ENCODE results near the gene GLT8D2.
"Not testable (repeated sequence)": the region's sequence is repeated elsewhere in the genome, so short reads cannot be mapped to it uniquely, and the experiment has no call there.

GLT8D2 gene

DNA sequence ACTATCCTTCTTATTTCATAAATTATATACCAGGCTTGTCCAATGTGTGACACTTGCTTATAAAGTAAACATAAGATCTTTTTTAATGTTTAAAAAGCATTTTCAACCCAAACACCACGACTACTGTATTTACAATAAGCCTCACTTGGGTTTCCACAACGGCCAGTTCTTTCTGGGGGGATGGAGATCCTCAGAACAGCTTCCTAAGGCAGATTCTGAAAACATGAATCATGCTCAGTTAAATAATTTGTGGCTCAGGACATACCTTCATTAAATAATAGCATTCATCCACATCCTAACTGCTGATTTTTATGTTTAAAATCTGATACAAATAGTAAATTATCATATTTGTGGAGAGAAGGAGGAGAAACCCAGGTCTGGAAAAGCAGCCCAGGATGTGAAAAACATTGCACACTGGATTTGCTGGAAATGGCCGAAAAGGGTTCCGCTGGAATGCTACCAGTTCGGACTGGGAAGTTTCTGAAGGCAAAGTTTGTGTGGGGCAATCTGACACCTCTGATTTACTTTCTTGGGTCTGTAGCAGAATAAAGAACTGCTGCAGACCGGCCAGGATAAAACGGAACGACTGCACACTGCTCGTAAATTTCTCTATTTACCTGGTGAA is 597 bp downstream of the GLT8D2 start:
- DNase-seq: no peak

- DNase-seq: no peak
Measured at GRCh38 chr12:104048811-104049210, 1.2 kb downstream of the GLT8D2 start.

DNA sequence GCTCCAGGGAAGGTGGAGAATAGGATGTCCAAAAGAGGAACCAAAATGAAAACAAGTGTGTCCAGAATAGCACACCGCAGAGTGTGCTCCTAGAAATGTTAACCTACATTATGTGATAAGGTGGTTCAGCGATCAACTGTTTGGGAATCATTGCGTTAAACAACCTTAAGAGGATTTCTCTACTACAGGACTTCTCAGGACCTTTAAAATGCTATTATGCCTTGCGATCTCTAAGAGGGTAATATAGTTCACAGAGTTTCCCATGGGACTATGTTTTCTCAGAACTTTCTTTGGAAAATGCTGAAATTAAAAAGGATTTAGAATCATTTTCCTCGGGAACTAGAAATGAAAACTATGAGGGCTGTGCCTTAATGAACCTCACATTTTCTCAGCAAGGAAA is 1.8 kb downstream of the GLT8D2 start:
- DNase-seq: no peak

GRCh38 chr12:104046306-104046705 is 3.7 kb downstream of the GLT8D2 start:
- no peak for DNase-seq

GRCh38 chr12:104044158-104044557 is 5.8 kb downstream of the GLT8D2 start:
- no peak for DNase-seq

- DNase-seq: no peak
Measured at GRCh38 chr12:104042580-104042979, 7.4 kb downstream of the GLT8D2 start.

GRCh38 chr12:104039769-104040168 is 10.2 kb downstream of the GLT8D2 start:
- DNase-seq: not testable (repeated sequence)

GRCh38 chr12:104036143-104036542 is 13.8 kb downstream of the GLT8D2 start:
- DNase-seq: not testable (repeated sequence)

- not testable (repeated sequence) for DNase-seq
Measured at GRCh38 chr12:104030596-104030995, 19.4 kb downstream of the GLT8D2 start.

DNA sequence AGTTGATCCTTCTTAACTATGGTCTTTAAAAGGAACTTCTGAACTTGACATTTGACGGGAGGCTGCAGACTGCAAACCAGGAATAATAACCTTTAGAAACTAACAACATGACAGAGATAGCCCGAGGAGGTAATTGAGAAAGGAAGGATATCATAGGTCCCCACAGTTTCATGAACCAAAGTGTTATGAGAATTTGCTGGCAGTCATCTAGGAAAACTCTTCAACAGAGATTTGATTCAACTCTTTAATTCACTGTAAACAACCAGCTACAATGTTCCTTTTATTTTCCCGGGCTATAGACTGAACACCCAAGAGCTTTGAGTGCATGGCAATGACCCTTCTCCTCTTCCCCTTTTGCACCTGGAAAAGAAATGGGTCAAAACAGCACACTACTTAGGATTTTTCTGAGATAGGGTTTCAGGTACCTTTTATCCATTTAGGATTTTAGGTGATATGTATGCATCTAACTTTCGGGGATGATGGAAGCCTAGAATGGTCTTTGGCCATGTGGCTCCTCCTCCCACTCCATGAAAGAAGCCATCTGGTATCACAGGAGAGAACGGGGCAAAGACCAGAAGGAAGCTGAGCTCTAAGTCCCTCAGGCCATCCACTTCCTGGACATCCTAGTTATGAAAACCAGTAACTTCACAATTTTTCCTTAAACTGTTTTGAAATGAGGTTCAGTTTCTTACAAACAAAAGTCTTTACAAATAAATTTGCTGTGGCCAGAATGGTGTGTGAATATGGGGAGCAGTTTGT is 23.0 kb downstream of the GLT8D2 start:
- no peak for DNase-seq

DNA sequence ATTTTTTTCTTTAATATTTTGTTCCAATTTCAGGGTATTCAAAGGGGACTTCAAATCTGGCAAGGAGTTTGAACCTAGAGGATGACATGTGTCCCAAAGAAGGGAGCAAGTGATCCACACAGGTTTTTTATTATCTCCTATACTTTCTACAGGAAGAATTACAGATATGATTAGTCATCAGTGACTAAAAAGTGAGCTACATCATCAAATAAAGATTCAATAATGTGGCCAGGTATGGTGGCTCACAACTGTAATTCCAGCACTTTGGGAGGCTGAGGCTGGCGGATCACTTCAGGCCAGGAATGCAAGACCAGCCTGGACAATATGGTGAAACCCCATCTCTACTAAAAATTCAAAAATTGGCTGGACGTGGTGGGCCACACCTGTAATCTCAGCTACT is 24.2 kb downstream of the GLT8D2 start:
- DNase-seq: no peak

- no peak for DNase-seq
Measured at GRCh38 chr12:104024348-104024747, 25.6 kb downstream of the GLT8D2 start.

DNA sequence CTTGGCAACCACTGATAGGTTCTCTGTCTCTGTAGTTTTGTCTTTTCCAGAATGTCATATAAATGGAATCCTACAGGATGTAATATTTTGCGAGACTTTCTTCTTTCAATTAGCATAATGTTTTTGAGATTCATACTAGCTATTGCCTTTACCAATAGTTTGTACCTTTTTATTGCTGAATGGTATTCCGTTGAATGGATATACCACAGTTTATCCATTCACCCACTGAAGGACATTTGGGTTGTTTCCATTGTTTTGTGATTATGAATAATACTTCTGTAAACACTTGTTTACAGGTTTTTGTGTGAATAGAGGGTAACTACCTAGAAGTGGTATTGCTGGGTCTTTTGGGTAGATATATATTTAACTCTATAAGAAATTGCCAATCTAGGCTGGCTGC is 26.3 kb downstream of the GLT8D2 start:
- DNase-seq: no peak

- DNase-seq: no peak
Measured at GRCh38 chr12:104022786-104023185, 27.2 kb downstream of the GLT8D2 start.

GRCh38 chr12:104021862-104022261 is 28.1 kb downstream of the GLT8D2 start:
- DNase-seq: not testable (repeated sequence)

DNA sequence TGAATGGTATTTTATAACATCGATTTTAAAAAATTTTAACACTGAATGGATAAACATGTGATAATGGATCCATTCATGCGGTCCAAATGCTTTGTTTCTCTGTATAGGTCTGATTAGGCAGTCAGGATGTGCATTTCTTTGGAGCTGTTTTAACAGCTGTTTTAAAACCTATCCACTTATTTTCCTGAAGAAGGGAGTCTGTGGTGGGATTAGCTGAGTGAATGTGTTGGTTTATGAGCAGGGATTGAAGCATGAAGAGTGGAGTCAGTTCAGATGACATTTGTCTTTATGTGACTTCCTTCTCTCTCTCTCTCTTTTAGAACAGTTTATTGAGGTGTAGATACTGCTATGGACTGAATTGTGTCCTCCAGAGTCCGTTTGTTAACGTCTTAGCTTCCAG is 37.7 kb downstream of the GLT8D2 start:
- DNase-seq: no peak

DNA sequence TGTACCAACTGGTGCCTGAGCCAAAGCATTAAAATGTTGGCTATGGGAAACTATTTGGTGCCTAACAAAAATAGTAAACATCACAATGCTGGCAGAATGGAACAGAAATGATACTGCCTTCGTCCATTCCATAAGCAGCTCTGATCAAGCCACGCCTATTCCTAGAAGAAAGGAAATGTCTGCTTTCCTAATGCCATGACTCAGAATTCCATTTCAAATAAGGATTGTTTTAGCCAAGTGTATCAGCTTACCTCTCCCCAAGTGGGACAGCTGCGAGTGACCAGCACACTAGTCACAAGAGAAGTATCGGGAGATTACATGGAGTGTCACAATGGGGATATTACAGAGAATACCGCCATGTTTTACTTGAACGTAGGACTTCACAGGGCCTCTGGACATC is 38.7 kb downstream of the GLT8D2 start:
- DNase-seq: no peak

DNA sequence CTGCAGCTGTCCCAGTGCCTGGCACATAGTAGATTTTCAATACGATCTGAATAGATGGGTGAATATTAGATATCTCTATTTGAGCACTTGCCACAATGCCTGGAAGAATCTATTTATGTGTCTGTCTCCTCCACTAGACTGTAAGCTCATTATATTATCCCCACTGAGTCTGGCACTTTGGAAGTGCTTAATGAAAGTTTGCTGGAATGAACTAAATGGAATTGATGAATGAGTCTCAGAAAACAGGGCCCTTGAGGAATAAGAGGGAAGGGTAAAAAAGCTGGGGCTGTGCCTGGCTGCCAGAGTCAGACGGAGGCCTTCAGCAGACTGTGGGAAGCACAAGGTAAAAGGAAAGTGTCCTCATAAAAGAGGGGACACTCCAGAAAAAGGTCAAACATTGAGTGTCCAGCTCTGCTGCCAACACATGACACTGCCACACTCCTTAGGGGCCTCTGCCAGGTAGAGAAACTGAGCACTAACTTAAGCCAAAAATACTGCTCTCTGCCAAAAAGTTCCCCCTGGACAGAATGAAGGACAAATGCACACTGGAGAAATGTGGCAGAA is 39.3 kb downstream of the GLT8D2 start:
- no peak for DNase-seq

DNA sequence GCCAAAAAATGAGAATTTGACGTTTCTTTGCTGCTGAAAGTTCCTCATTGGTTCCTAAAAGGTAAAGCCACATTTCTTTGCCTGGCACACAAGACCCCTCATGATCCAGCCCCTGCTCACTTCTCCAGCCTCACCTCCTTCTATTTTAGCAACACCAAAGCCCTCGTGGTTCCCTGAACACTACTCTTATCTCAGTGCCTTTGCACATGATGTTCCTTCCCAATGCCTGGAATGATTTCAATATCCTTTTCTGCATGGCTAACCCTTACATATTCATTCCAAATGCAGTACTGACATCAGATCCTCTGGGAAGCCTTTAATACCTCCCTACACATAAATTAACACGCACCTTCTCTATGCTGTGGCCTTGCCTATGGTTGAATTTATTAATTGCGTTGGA is 39.9 kb downstream of the GLT8D2 start:
- no peak for DNase-seq

DNA sequence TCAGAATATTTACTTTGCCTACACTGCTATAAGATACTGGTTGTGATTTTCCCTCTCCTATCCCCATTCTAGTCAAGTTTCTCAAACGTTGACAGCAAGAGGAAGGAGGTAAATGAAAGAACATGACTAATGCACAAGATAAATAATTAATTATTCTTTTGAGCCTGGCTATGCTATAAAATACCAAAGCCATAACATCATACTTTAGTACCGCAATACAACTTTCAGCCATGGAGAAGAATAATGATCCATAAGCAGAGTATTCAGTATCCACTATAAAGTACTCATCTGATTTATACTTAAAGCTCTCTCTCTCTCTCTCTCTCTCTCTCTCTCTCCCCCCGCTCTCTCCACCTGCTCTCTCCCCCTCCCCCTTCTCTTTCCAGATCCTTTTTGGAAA is 43.1 kb downstream of the GLT8D2 start:
- no peak for DNase-seq

DNA sequence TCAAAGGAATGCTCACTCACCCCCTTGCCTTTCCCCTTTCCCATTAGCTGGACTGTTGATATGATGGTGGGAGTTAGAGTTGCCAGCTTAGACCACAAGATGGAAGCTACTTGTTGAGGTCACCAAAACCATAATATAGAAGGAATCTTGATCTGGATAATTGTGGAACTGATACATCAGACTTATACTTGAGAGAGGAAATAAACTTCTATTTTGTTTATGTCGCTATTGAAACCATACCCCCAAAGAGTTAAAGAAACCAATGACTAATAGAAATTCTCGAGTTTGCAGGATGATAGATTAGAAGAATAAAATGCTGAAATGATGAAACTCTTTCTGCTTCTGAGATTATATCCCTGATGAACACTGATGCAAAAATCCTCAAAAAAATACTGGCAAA is 46.4 kb downstream of the GLT8D2 start:
- no peak for DNase-seq

DNA sequence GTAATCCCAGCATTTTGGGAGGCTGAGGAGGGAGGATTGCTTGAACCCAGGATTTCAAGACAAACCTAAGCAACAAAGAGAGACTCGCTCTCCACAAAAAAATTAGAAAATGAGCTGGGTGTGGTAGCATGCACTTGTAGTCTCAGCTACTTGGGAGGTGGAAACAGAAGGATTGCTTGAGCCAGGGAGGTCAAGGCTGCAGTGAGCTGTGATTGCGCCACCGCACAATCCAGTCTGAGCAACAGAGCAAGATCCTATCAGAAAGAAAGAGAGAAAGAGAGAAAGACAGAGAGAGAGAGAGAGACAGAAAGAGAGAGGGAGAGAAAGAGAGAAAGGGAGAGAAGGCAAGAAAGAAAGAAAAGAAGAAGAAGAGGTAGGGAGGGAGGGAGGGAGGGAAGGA is 47.3 kb downstream of the GLT8D2 start:
- DNase-seq: no peak

GRCh38 chr12:104000807-104001434 is 49.1 kb downstream of the GLT8D2 start:
- DNase-seq: no peak

GRCh38 chr12:103998976-103999375 is 51.0 kb downstream of the GLT8D2 start:
- no peak for DNase-seq
